Neural crest cell (in vitro differentiated cells): ENCODE data around the gene NOL9. TPM values are rescaled to one million over a fixed set of nuclear protein-coding genes. Genes with fewer than 3 reads are reported as not detected.
"Not testable (repeated sequence)": the region's sequence is repeated elsewhere in the genome, so short reads cannot be mapped to it uniquely, and the experiment has no call there.

Source experiments
- DNase-seq: peaks from one replicate; pipeline ENCODE4 v3.0.0; 2021; ENCODE audit warnings: low read depth, mixed read lengths, low spot score
- H3K27ac Mint-ChIP-seq: one replicate; pipeline ENCODE4 v1.8.0; 2021; ENCODE audit warnings: mild to moderate bottlenecking, mixed read lengths; ENCODE audit not compliant: unreplicated experiment
- H3K27me3 Mint-ChIP-seq: 2 replicates; pipeline ENCODE4 v1.8.0; 2021; ENCODE audit warnings: low read depth, mild to moderate bottlenecking, mixed read lengths
- H3K36me3 Mint-ChIP-seq: 2 replicates; pipeline ENCODE4 v1.8.0; 2021; ENCODE audit warnings: low read depth, mild to moderate bottlenecking, mixed read lengths
- H3K4me1 Mint-ChIP-seq: 2 replicates; pipeline ENCODE4 v1.8.0; 2021; ENCODE audit warnings: mixed read lengths
- H3K4me3 Mint-ChIP-seq: one replicate; pipeline ENCODE4 v1.8.0; 2021; ENCODE audit warnings: mild to moderate bottlenecking, mixed read lengths
- H3K9me3 Mint-ChIP-seq: 2 replicates; pipeline ENCODE4 v1.8.0; 2021; ENCODE audit warnings: mixed read lengths
- total RNA-seq: library from RNA; stranded (reverse); gene quantifications from 2 replicates; pipeline ENCODE4 v1.2.1, GENCODE V29; 2021
- TF ChIP-seq, protein P1 (sequence below): fragments of 200-600 bp; sonication (generic); conservative IDR thresholded peaks from 2 replicates; pipeline ENCODE4 v1.5.0; 2021; ENCODE audit warnings: antibody characterized with exemption, mild to moderate bottlenecking

The NOL9 gene
- total RNA-seq, 1 donor from 2014 or later: 47.2 TPM

DNA sequence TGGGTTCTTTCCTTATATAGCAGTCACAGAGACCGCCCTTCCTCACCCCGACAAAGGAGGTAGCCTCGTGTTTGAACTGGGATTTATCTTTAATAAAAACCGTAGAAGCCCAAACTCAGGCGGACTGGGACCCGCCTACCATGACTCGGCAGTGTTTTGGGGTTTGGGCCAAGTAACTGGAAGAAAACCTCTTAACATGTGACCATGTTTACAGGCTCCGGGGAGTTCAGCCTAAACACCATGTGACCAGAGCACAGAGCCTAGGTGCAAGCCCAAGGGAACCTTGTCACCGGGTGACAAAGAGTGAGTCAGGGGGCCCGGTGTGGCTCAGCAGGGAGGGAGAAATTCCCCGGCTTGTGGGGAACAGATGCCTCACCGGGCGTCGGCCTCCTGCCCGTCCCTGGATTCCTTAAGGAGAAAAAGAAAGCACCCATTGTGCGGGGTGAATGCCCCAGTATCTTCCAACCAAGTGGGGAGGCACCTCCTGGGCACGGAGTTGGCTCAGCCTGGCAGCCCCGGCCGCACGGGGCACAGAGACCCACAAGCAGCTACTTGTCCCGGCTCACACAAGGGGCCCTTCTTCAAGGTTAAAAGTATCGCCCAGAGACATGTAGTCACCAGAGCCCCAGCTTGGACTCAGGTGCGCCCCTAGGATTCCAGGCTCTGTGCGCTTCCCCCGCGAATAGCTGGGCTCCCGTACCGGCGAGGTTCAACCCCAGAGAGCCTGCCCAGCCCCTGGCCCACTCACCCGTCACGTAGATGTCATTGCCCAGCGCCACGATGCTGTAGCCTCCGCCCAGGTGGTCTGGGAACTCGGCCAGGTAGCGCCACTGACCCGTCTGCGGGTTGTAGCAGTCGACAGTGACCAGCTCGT, 47.0 kb upstream of the NOL9 start:
- Mint-ChIP-seq H3K4me1 (peaks cover 35% of the 10 kb centered on the region), H3K36me3 (no peaks in the 10 kb centered on the region), H3K4me3 (peak overlapping the region; percentile 91), H3K9me3 (no peaks in the 10 kb centered on the region), H3K27me3 (peaks cover 3% of the 10 kb centered on the region), H3K27ac (peak overlapping the region; percentile 1)
- TF ChIP-seq, protein P1, sequence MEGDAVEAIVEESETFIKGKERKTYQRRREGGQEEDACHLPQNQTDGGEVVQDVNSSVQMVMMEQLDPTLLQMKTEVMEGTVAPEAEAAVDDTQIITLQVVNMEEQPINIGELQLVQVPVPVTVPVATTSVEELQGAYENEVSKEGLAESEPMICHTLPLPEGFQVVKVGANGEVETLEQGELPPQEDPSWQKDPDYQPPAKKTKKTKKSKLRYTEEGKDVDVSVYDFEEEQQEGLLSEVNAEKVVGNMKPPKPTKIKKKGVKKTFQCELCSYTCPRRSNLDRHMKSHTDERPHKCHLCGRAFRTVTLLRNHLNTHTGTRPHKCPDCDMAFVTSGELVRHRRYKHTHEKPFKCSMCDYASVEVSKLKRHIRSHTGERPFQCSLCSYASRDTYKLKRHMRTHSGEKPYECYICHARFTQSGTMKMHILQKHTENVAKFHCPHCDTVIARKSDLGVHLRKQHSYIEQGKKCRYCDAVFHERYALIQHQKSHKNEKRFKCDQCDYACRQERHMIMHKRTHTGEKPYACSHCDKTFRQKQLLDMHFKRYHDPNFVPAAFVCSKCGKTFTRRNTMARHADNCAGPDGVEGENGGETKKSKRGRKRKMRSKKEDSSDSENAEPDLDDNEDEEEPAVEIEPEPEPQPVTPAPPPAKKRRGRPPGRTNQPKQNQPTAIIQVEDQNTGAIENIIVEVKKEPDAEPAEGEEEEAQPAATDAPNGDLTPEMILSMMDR: no peak
- DNase-seq: no peak

DNA sequence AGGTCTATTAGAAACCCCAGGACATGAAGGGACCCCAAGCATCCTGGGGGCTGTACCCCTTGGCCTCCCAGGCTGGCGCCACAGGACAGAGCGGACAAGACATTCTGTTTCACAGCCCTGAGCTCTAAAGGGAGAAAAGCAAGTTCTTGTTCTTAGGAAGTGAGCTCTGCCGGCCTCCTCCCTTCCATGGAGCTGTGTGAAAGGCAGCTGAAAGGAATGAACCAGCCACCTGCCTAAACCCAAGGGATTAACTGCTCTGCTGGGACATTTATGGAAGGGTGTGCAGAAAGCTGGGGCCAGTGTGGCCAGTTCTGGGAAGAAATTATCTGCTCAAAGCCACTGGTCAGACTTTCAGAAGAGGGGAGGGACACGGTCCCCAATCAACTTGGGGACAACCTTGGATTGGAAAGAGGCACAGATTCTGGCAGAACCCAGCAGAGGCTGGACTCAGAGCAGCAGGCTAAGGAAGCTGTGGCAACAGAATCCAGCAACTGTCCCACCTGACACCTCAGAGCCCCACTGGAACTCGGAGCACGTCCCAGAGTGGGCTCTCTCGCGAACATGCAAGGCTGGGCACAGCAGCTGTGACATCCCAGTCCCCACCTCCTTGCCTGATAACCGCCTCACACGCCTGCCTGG, 46.2 kb upstream of the NOL9 start:
- Mint-ChIP-seq H3K4me1 (peaks cover 35% of the 10 kb centered on the region), H3K27ac (no peak overlapping the region)
- DNase-seq: no peak

DNA sequence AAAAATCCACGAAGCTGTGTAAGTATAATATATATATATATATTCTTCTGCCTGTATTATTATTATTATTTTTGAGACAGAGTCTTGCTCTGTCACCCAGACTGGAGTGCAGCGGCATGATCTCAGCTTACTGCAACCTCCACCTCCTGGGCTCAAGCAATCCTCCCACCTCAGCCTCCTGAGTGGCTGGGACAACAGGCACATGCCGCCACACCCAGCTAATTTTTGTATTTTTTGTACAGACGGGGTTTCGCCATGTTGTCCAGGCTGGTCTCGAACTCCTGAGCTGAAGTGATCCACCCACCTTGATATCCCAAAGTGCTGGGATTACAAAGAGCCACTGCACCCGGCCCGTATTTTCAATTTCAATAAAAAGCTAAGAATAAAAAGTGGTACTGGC, 45.7 kb upstream of the NOL9 start:
- not testable (repeated sequence) for H3K9me3 Mint-ChIP-seq, H3K27me3 Mint-ChIP-seq, H3K27ac Mint-ChIP-seq, DNase-seq, H3K36me3 Mint-ChIP-seq
- H3K4me1 Mint-ChIP-seq: peaks cover 31% of the 10 kb centered on the region
- H3K4me3 Mint-ChIP-seq: peak overlapping the region; percentile 91

More for the DNA sequence above, 46.2 kb upstream of the NOL9 start:
- TF ChIP-seq, protein P1: no peak
- Mint-ChIP-seq H3K27me3 (peaks cover 3% of the 10 kb centered on the region), H3K9me3 (no peaks in the 10 kb centered on the region), H3K4me3 (peak overlapping the region; percentile 91), H3K36me3 (no peaks in the 10 kb centered on the region)

DNA sequence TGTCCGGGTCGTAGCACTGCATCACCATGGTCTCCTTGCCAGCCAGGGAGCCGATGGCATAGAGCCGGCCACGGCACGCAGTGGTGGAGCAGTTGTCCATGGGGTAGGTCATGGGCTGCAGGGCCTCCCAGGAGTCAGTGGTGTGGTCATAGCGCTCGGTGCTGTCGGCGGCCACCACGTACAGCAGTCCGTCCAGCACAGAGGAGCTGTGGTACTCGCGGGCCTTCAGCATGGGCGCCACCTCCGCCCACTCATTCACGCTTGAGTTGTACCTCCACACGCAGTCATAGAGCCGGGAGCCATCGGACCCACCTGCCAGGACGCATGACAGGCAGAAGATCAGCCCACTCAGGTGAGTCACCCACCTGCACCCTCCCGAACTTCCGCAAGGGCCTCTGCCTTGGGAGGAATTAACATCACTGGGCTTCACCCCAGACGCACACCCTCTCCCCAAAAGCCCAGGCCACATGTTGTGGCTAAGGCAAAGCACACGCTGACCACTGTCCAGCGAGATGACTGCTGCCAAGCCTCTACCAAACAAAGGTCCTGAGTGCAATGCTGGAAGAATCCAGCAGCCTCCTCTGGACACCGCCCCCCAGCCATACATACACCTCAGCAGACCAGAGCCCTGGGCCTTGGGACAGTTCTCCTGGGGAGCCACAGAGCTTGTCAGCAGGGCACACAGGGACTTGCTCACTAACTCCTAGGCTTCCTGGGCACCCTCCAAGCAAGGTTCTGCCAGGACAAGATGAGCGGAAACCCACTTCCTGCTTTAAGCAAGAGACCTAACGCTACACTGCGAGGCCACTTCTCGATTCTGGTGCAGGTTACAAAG, 45.0 kb upstream of the NOL9 start:
- peaks cover 28% of the 10 kb centered on the region for H3K4me1 Mint-ChIP-seq
- no peak overlapping the region for H3K27ac Mint-ChIP-seq
- TF ChIP-seq, protein P1: no peak
- no peaks in the 10 kb centered on the region for H3K36me3 Mint-ChIP-seq
- DNase-seq: no peak
- H3K9me3 Mint-ChIP-seq: no peaks in the 10 kb centered on the region
- peaks cover 3% of the 10 kb centered on the region for H3K27me3 Mint-ChIP-seq
- H3K4me3 Mint-ChIP-seq: peak overlapping the region; percentile 57

DNA sequence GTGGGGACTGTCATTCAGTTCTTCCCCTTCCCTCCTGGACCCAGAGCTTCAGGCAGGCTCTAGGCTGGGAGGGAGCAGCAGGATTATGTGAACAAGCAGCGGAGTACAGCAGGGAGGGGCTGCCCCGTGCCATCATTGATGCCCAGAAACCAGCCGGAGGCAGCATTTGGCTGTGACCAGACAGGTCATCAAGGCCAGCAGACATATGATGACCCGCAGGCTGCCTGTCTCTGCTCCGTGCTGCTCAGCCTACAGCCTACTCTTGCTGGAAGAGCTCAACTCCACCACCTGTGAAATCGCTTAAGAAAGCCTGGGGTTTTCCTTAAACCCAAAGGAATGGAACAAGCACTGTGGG, 43.4 kb upstream of the NOL9 start:
- H3K27ac Mint-ChIP-seq: no peak overlapping the region
- H3K4me3 Mint-ChIP-seq: no peak overlapping the region
- H3K4me1 Mint-ChIP-seq: peaks cover 16% of the 10 kb centered on the region
- TF ChIP-seq, protein P1: no peak
- peaks cover 3% of the 10 kb centered on the region for H3K27me3 Mint-ChIP-seq
- H3K36me3 Mint-ChIP-seq: peaks cover 2% of the 10 kb centered on the region
- no peak for DNase-seq
- no peaks in the 10 kb centered on the region for H3K9me3 Mint-ChIP-seq
